ENCODE measurements around the gene LRCH1.

Gene LRCH1

DNA sequence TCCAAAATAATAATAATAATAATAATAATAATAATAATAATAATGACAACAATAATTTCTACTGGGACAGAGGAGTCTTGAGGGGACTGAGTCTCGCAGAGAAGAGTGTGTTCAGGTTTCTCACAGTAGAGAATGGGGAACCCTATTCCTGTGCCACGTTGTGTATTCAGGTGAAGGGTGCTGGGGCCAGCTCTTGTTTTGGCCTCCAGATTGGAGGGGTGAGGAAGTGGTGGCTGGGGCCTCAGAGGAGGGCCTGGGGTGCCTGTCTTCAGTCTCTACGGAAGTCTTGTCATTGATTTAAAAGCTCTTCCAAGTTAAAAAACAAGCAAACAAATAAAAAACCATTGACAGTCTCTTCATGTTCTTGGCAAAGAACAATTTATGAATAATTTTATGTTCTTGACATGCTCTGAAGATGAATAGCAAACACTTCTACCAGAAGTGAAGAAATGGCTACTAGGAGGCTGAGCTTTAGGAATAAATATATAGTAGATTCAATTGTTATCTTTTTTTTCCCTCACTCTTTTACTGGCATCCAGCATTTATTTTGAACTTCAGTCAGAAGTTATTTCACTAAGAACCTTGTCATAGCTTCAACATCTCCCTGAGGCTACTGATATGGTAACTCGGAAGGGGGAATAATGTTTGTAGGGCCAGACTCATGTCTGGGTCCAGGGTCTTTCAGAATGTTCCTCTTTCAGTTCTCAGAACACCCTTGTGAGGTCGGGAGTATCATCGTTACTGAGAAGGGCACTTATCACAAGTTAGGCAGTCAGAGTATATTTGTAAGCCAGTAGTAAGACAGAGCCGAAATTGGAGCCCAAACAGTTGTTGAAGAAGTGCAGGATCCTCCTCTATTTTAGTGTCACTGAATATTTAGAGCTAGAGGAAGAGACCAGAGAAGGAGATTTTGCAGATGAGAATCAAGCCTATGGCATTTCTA lies 13.1 kb downstream of the LRCH1 start:
- H3K27me3 Mint-ChIP-seq, result no peaks in the 10 kb centered on the region

GRCh38 chr13:46567671-46568070 lies 14.7 kb downstream of the LRCH1 start:
- Mint-ChIP-seq H3K4me3 (no peak overlapping the region), H3K9me3 (ENCODE audit: low read depth) (no peaks in the 10 kb centered on the region), H3K36me3 (no peaks in the 10 kb centered on the region), H3K27ac (no peak overlapping the region), H3K4me1 (ENCODE audit: low read depth) (peaks cover 32% of the 10 kb centered on the region), H3K27me3 (no peaks in the 10 kb centered on the region)

More for the DNA sequence above, 13.1 kb downstream of the LRCH1 start:
- Mint-ChIP-seq H3K36me3 (no peaks in the 10 kb centered on the region), H3K27ac (no peak overlapping the region), H3K9me3 (ENCODE audit: low read depth) (no peaks in the 10 kb centered on the region), H3K4me1 (ENCODE audit: low read depth) (peaks cover 26% of the 10 kb centered on the region), H3K4me3 (no peak overlapping the region)

DNA sequence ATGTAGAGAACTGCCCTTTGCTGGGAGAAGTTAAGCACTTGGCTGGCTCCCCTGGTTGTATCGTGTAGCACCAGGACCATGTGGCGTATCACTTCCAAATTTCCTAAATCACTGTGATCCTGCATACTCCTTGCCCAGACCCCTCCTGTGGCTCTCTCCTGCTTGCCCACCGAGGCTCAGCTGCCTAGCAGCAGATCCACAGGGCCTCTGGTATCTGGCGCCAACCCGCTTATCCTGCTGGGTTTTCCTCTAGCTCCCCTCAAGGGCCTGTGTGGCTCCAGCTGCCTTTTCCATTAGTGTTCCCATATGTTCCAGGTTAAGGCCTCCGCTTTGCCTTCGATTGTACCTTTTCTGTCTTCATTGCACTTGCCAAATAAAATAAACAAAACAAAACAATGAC lies 16.5 kb downstream of the LRCH1 start:
- H3K27me3 Mint-ChIP-seq, result no peaks in the 10 kb centered on the region
- no peak overlapping the region for H3K27ac Mint-ChIP-seq
- peaks cover 39% of the 10 kb centered on the region for H3K4me1 Mint-ChIP-seq (ENCODE audit: low read depth)
- no peak overlapping the region for H3K4me3 Mint-ChIP-seq
- no peaks in the 10 kb centered on the region for H3K36me3 Mint-ChIP-seq
- no peaks in the 10 kb centered on the region for H3K9me3 Mint-ChIP-seq (ENCODE audit: low read depth)

DNA sequence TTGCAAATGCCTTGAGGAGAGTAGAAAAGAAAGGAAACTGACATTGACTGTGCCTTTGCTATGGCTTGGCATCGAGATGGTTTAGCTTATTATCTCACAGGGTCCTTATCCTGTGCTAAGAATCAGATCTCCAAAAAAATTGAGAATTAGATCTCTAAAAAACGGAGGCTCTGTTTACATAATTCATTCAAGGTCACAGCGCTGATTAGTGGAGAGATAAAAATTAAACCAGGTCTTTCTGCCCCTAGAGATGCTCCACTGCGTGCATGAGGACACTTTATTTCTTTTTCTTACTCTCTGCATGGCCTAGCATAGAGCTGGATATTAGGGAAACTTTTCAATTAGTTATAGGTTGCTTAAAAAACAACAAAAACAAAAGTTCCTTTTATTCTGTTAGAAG lies 17.3 kb downstream of the LRCH1 start:
- no peaks in the 10 kb centered on the region for H3K9me3 Mint-ChIP-seq (ENCODE audit: low read depth)
- H3K4me1 Mint-ChIP-seq (ENCODE audit: low read depth), result peaks cover 36% of the 10 kb centered on the region
- H3K36me3 Mint-ChIP-seq, result no peaks in the 10 kb centered on the region
- no peaks in the 10 kb centered on the region for H3K27me3 Mint-ChIP-seq
- H3K4me3 Mint-ChIP-seq, result no peak overlapping the region
- no peak overlapping the region for H3K27ac Mint-ChIP-seq

DNA sequence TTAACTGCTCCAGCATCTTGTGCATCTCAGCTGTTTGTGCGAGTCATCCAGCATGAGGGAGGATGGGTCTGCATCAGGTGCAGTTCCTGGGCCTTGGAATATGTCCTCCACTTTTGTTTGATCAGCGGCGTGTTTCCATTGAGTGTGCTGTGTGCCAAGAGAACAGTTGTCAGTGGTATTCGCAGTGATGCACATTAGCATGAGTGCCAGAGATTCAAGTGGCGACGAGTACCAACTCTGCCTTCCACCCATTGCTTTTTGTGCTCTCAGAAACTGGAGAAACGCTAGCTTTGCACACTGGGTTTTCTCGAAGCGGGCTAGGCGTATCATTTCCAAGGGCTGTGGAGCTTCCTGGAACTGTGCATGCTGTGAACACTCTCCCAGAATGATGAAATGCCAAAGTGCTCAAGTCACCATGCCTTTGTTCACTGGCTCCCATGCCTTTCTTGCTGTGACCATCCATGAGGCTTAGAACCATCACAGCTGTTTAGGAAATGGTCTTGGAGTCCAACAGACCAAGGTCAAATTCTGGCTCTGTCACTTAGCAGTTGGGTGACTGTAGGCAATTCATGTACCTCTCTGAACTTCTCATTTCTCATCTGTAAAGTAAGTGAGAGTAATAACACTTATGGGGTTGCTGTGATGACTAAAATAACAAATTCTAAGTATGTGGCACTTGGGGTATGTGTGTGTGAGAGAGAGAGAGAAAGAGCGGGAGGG lies 18.4 kb downstream of the LRCH1 start:
- H3K27me3 Mint-ChIP-seq, result no peaks in the 10 kb centered on the region
- H3K4me3 Mint-ChIP-seq, result no peak overlapping the region
- no peak overlapping the region for H3K27ac Mint-ChIP-seq
- no peaks in the 10 kb centered on the region for H3K36me3 Mint-ChIP-seq
- H3K4me1 Mint-ChIP-seq (ENCODE audit: low read depth), result peaks cover 37% of the 10 kb centered on the region
- no peaks in the 10 kb centered on the region for H3K9me3 Mint-ChIP-seq (ENCODE audit: low read depth)

DNA sequence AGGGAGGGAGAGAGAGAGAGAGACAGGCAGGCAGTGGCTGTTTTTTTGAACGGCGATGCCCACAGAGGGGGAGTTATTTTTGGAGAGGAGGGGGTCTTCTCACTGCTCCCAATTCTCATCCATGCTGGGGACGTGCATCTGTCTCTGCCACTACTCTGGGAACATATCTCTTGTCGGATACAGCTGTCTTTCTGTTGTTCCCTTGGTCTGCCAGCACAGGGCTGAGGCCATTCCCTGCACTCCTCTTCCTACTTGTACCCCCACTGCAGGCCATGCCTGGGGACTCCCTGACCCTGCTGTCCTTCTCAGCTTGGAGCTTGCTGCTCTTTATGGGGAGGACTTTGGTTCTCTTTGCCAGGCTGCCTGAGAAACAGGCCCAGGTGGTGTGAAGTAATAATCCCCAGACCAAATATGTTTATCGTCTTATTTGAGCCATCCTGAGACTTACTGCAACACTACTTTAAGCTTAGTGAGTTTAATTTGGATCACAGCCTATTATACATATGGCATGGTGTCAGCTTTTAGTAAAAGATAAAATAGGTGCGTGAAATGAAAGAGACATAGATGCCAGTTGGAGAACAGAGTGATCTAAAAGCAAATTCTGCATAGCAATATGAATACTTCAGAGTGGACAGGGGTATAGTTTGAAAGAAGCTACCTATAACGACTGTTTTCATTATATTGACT lies 19.1 kb downstream of the LRCH1 start:
- Mint-ChIP-seq H3K4me1 (ENCODE audit: low read depth) (peaks cover 39% of the 10 kb centered on the region), H3K27ac (no peak overlapping the region), H3K4me3 (no peak overlapping the region), H3K27me3 (no peaks in the 10 kb centered on the region), H3K9me3 (ENCODE audit: low read depth) (no peaks in the 10 kb centered on the region), H3K36me3 (no peaks in the 10 kb centered on the region)

DNA sequence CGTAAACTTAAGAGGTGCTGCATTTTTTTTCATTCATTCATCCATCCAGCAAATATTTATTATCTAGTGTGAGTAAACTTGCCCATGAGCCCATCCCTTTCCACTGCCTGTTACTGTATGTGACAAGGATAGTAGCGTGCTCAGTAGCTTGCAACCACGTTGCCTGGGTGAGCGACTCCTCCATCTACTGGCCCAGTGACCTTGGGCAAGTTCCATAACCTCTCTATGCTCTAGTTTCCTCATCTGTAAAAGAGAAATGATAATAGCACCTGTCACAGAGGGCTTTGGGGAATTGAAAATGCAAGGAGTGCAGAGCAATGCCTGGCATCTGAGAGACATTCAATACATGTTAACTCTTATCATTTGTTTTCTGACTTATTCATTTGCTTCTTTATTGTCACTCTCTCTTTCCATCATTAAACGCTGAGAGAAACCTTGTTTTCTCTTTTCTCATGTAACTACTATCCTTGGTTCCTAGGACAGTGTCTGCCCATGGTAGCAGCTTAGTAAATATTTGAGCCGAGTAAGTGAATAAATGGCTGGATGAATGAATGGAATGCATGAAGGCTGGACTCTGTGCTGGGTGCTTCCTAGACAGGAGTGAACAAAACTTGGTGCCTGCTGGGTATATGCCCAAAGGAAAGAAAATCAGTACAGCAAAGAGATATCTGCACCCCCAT lies 19.9 kb downstream of the LRCH1 start:
- no peaks in the 10 kb centered on the region for H3K36me3 Mint-ChIP-seq
- H3K4me1 Mint-ChIP-seq (ENCODE audit: low read depth), result peaks cover 42% of the 10 kb centered on the region
- H3K27me3 Mint-ChIP-seq, result no peaks in the 10 kb centered on the region
- H3K4me3 Mint-ChIP-seq, result no peak overlapping the region
- no peak overlapping the region for H3K27ac Mint-ChIP-seq
- H3K9me3 Mint-ChIP-seq (ENCODE audit: low read depth), result no peaks in the 10 kb centered on the region

- no peak overlapping the region for H3K4me3 Mint-ChIP-seq
- no peaks in the 10 kb centered on the region for H3K9me3 Mint-ChIP-seq (ENCODE audit: low read depth)
- no peaks in the 10 kb centered on the region for H3K27me3 Mint-ChIP-seq
- H3K27ac Mint-ChIP-seq, result no peak overlapping the region
- peaks cover 66% of the 10 kb centered on the region for H3K4me1 Mint-ChIP-seq (ENCODE audit: low read depth)
- H3K36me3 Mint-ChIP-seq, result no peaks in the 10 kb centered on the region
Measured at GRCh38 chr13:46575301-46575771, 22.4 kb downstream of the LRCH1 start.

DNA sequence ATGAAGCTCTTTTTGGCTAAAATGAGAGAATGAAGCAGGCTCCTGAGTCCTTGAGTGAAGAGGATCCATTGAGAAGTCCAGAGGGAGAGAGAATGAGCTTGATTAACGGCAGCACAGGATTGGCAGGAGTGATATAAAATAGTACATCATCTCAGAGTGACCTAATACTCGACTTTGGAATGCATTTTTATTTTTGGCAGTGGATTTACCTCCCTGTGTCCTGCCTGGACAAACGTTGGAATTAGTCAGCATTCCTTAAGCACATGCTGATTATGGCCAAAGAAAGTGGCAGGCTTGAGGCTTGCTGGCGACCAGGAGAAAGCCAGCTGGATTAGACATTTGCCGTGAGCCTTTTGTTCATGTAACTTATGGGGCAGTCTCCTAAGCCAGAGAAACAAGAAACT lies 22.9 kb downstream of the LRCH1 start:
- Mint-ChIP-seq H3K27me3 (no peaks in the 10 kb centered on the region), H3K4me3 (no peak overlapping the region), H3K4me1 (ENCODE audit: low read depth) (peaks cover 66% of the 10 kb centered on the region), H3K9me3 (ENCODE audit: low read depth) (no peaks in the 10 kb centered on the region), H3K36me3 (no peaks in the 10 kb centered on the region), H3K27ac (no peak overlapping the region)

GRCh38 chr13:46576762-46577161 lies 23.8 kb downstream of the LRCH1 start:
- no peak overlapping the region for H3K4me3 Mint-ChIP-seq
- peaks cover 3% of the 10 kb centered on the region for H3K36me3 Mint-ChIP-seq
- no peak overlapping the region for H3K27ac Mint-ChIP-seq
- no peaks in the 10 kb centered on the region for H3K9me3 Mint-ChIP-seq (ENCODE audit: low read depth)
- H3K27me3 Mint-ChIP-seq, result no peaks in the 10 kb centered on the region
- H3K4me1 Mint-ChIP-seq (ENCODE audit: low read depth), result peaks cover 64% of the 10 kb centered on the region

DNA sequence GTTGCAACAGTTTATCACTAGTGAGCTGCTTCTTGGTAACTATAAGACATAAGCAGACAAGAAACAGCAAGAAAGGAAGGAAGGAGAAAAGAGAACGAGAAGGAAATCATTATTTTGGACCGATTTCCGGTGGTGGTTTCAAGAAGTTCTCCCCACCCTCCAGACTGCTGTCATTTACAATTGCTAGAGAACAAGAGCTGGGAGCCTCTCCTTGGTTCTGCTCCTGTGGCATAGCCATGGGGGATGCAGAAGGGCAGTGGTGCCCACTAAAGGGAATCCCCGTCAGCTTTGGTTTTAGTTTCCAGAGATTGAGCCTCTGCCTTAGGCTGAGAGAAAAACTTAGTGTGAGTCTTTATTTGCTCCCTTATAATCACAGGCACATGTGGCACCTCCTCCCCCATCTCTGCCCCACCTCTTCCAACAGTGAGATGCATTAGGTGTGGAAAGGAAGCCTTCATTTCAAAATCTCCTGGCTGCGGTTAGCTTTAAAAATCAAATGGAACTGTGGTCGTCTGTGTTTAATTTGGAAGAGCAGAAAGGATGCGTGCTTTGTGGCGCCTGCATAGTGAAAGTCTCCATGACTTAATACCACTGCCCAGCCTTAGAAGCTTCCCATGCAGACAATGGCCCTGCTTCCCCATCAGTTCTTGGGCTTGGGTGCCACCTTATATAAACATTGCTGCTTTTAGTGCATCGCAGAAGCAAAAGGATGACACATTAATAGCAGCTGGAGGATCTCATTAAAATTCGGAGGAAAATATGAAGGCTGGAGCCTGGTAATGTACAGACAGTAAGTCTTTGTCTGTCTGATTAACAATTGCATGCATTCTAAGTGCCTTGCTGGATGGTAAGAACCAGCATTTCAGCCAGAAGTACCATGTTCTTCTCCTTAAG lies 25.0 kb downstream of the LRCH1 start:
- Mint-ChIP-seq H3K4me3 (peak overlapping the region; percentile 20), H3K27ac (peak overlapping the region; percentile 38), H3K9me3 (ENCODE audit: low read depth) (no peaks in the 10 kb centered on the region), H3K36me3 (peaks cover 3% of the 10 kb centered on the region), H3K27me3 (no peaks in the 10 kb centered on the region), H3K4me1 (ENCODE audit: low read depth) (peaks cover 63% of the 10 kb centered on the region)

DNA sequence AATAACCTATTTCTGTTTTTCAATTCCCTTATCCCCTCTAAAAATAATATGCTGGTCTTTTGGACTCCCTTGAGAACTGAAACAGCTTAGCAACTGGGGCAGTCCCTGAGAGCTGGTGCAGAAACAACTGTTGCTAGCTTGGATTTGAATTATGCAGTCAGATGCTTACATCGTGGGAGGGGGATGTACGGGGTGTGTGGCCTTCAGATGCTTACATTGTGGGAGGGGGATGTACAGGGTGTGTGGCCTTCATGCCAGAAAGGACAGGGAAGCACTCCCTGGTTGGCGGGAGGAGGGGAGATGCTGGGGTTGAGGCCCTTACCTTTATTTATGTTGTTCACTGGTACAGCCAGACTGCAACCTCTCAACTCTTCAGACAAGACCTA lies 25.6 kb downstream of the LRCH1 start:
- Mint-ChIP-seq H3K9me3 (ENCODE audit: low read depth) (no peaks in the 10 kb centered on the region), H3K36me3 (peaks cover 3% of the 10 kb centered on the region), H3K27ac (peak overlapping the region; percentile 58), H3K4me3 (no peak overlapping the region), H3K4me1 (ENCODE audit: low read depth) (peaks cover 64% of the 10 kb centered on the region), H3K27me3 (no peaks in the 10 kb centered on the region)

DNA sequence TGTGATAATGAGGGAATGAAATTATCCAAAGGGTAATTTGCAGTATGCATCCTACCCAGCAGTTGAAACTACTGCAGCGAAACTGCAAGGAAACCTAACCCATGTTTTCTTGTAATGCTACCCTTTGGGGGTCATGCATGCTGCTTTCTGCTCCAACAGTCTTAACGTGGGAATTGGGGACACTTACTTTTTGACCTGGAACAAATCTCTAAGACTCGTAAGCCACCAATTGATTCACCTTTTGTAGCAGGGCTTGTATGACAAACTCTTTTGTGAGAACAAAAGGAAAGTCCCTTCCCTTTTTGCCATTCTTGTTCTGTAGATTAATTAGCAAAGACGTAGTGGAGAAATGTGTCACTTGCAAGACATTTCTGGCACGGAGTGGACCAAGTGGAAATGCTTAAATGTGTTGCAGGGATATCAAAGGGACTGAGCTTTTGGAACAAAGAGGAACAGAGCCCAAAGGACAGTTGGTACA lies 27.4 kb downstream of the LRCH1 start:
- no peaks in the 10 kb centered on the region for H3K9me3 Mint-ChIP-seq (ENCODE audit: low read depth)
- H3K27ac Mint-ChIP-seq, result no peak overlapping the region
- peaks cover 66% of the 10 kb centered on the region for H3K4me1 Mint-ChIP-seq (ENCODE audit: low read depth)
- H3K27me3 Mint-ChIP-seq, result no peaks in the 10 kb centered on the region
- H3K36me3 Mint-ChIP-seq, result peaks cover 3% of the 10 kb centered on the region
- H3K4me3 Mint-ChIP-seq, result no peak overlapping the region

DNA sequence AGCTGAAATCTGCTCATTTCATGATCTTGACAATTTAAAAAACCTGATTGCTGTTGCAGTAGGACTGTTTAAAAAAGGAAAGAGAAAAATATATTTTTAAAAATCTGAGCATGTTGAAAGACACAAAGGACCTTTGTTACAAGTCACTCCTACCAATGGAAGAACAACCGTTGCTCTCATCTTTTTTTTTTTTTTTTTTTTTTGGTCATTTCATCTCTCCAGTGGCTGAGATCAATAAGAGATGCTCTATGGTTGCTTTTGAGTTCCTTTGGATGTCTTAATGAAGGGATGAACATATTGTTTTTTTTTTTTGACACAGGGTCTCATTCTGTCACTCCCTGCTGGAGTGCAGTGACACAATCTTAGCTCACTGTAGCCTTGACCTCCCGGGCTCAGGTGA lies 29.2 kb downstream of the LRCH1 start:
- H3K27me3 Mint-ChIP-seq, result no peaks in the 10 kb centered on the region
- H3K36me3 Mint-ChIP-seq, result peaks cover 3% of the 10 kb centered on the region
- peaks cover 71% of the 10 kb centered on the region for H3K4me1 Mint-ChIP-seq (ENCODE audit: low read depth)
- no peak overlapping the region for H3K27ac Mint-ChIP-seq
- no peak overlapping the region for H3K4me3 Mint-ChIP-seq
- H3K9me3 Mint-ChIP-seq (ENCODE audit: low read depth), result no peaks in the 10 kb centered on the region
